Stimulated activated effector memory CD8-positive, alpha-beta T cell treated with anti-CD3 and anti-CD28 coated beads, Interleukin-12 subunit alpha, Interleukin-12 subunit beta, amount 100 ng/mL, for 72 hours (primary cell): Measurements from ENCODE around the gene ZNF692.
"Not testable (repeated sequence)": the region's sequence is repeated elsewhere in the genome, so short reads cannot be mapped to it uniquely, and the experiment has no call there.

Experiments
- ATAC-seq: fragments of 150-1000 bp; cut with Tn5 transposase; 2 replicates; pipeline ENCODE4 v1.10.0; 2021
- DNase-seq, 2 donors: peaks; one replicate each; pipeline ENCODE4 v3.0.0; 2021 to 2022; ENCODE audit warnings: low spot score in 2 of 2
- H3K27ac Mint-ChIP-seq: one replicate; pipeline ENCODE4 v1.8.0; 2022; ENCODE audit warnings: mild to moderate bottlenecking, mixed read lengths
- H3K36me3 Mint-ChIP-seq: one replicate; pipeline ENCODE4 v1.8.0; 2022; ENCODE audit warnings: mild to moderate bottlenecking, mixed read lengths
- H3K4me1 Mint-ChIP-seq: one replicate; pipeline ENCODE4 v1.8.0; 2022; ENCODE audit warnings: mixed read lengths
- H3K4me3 Mint-ChIP-seq: one replicate; pipeline ENCODE4 v1.8.0; 2022; ENCODE audit warnings: mild to moderate bottlenecking, mixed read lengths
- H3K9me3 Mint-ChIP-seq: one replicate; pipeline ENCODE4 v1.8.0; 2022; ENCODE audit warnings: mixed read lengths

ZNF692 gene

DNA sequence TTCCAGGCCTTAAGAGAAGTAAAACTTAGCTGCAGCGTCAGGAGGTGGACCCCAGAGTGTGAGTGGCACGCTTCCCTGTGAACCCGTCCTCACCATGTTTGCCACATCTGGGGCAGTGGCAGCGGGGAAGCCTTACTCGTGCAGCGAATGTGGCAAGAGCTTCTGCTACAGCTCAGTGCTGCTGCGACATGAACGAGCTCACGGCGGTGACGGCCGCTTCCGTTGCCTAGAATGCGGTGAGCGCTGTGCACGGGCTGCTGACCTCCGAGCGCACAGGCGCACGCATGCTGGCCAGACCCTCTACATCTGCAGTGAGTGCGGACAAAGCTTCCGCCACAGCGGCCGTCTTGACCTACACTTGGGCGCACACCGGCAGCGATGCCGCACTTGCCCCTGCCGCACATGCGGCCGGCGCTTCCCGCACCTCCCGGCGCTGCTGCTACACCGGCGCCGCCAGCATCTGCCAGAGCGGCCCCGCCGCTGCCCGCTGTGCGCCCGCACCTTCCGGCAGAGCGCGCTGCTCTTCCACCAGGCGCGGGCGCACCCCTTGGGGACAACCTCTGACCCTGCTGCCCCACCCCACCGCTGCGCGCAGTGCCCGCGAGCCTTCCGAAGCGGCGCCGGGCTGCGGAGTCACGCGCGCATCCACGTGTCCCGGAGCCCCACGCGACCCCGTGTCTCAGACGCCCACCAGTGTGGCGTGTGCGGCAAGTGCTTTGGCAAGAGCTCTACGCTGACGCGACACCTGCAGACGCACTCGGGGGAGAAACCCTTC lies 11.5 kb downstream of the ZNF692 start:
- H3K4me1 Mint-ChIP-seq: peaks cover 8% of the 10 kb centered on the region
- ATAC-seq (no peak), DNase-seq (no peak)
- no peaks in the 10 kb centered on the region for H3K9me3 Mint-ChIP-seq
- H3K27ac Mint-ChIP-seq: no peak overlapping the region
- H3K4me3 Mint-ChIP-seq: no peak overlapping the region
- peaks cover 62% of the 10 kb centered on the region for H3K36me3 Mint-ChIP-seq

DNA sequence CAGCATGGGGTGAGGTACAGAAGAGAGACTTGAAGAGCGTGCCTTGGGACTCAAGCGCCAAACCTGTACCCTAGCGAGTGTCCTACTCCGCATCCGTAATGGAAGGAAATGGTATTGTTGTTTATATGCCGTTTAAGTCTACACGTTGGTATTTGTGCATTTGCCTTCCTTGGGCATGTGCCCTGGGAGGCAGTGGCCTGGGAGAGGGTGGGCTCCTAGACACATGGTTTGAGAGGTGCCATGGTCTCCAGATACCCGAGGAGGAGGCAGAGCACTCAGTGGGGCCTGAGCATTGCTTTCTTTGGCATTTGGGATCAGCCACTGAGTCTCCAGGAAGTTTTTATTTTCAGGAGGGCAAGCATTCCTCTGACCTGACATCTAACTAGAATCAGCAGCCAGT lies 14.4 kb downstream of the ZNF692 start:
- H3K36me3 Mint-ChIP-seq: peaks cover 59% of the 10 kb centered on the region
- no peaks in the 10 kb centered on the region for H3K9me3 Mint-ChIP-seq
- ATAC-seq (no peak), DNase-seq (no peak)
- H3K4me3 Mint-ChIP-seq: no peak overlapping the region
- no peak overlapping the region for H3K27ac Mint-ChIP-seq
- H3K4me1 Mint-ChIP-seq: peaks cover 29% of the 10 kb centered on the region

DNA sequence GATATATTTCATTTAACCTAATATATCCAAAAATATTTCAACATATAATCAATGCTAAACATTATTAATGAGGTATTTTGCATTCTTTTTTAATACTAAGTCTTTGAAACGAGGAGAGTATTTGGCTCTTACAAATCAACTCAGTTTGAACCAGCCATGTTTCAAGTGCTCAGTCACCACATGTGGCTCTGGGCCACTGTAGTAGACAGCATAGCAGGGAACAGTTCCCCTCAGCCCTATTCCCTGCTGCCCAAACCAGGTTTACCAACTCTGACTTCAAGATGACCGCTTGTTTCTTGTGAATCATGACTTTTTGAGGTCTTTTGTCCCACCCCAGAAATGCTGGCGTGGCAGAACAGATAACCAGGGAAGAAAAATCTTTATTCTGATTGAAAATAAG lies 15.2 kb downstream of the ZNF692 start:
- peaks cover 51% of the 10 kb centered on the region for H3K36me3 Mint-ChIP-seq
- DNase-seq: no peak
- no peak overlapping the region for H3K4me3 Mint-ChIP-seq
- no peak overlapping the region for H3K27ac Mint-ChIP-seq
- H3K4me1 Mint-ChIP-seq: peaks cover 24% of the 10 kb centered on the region
- ATAC-seq: no peak
- H3K9me3 Mint-ChIP-seq: no peaks in the 10 kb centered on the region

DNA sequence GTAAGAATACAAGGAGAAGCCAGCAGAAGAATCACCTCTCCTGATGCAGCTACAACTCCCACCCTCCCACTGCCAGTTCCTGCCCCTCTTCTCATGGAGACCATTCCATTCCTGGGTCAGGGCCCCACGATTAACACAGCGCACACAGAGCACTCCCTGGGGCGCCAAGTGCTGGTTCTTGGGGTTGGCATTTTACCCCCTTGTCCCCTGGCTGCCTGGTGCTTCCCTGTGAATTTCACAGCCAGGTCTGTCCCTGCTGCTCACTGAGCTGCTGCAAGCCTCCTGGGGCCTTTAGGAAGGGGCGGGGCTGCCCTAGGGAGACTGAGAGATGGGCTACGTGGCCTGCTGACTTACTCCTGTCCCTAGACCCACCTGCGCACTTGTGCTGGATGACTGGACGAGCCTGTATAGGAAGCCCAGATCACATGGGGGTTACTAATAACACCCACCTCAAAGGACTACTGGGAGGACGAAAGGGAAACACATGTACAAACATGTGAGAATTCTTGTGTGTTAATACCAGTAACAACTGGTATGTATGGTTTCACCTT lies 16.0 kb downstream of the ZNF692 start:
- Mint-ChIP-seq H3K4me1 (peaks cover 23% of the 10 kb centered on the region), H3K27ac (no peak overlapping the region), H3K4me3 (no peak overlapping the region), H3K9me3 (no peaks in the 10 kb centered on the region), H3K36me3 (peaks cover 43% of the 10 kb centered on the region)
- no peak for DNase-seq
- peak; percentile 3 for ATAC-seq

DNA sequence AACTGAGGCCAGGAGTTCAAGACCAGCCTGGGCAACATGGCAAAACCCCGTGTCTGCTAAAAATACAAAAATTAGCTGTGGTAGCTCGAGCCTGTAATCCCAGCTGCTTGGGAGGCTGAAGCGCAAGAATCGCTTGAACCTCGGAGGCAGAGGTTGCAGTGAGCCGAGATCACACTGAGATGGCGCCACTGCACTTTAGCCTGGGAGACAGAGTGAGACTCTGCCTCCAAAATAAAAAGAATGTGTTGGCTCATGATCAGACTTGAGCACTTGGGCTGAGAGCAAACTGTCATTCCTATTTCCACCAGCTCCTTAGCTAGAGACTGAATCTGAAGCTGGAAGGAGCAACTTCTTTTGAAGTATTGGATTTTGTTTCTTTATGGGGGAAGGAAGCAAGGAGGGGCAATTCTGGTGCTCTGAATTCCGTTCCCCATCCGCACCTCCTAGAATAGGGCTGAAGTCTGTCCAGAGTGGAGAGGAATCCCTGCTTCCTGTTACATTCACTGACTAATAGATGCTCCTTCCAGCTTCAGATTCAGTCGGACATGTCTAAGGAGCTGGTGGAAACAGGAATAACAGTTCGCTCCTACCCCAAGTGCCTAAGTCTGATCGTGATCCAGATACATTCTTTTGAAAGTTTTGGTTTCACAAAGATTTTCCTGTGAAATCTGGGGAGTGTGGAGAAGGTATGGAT lies 17.0 kb downstream of the ZNF692 start:
- H3K36me3 Mint-ChIP-seq: peaks cover 36% of the 10 kb centered on the region
- H3K9me3 Mint-ChIP-seq: no peaks in the 10 kb centered on the region
- ATAC-seq (no peak), DNase-seq (no peak)
- peak overlapping the region; percentile 54 for H3K27ac Mint-ChIP-seq
- H3K4me3 Mint-ChIP-seq: no peak overlapping the region
- H3K4me1 Mint-ChIP-seq: peaks cover 23% of the 10 kb centered on the region

DNA sequence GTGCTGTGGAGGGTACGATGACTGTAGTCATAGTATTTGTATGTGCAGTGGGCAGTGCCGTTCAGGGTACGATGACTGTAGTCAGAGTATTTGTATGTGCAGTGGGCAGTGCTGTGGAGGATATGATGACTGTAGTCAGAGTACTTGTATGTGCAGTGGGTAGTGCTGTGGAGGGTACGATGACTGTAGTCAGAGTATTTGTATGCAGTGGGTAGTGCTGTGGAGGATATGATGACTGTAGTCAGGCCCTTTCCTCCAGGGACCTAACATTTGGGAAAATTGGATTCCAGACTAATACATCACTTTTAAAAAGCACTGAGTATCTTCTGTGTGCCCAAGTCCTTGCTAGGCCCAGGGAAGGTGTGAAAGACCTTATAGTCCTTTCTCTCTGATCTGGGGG lies 17.9 kb downstream of the ZNF692 start:
- no peak for DNase-seq
- H3K27ac Mint-ChIP-seq: no peak overlapping the region
- ATAC-seq: no peak
- peaks cover 27% of the 10 kb centered on the region for H3K36me3 Mint-ChIP-seq
- no peaks in the 10 kb centered on the region for H3K9me3 Mint-ChIP-seq
- peaks cover 23% of the 10 kb centered on the region for H3K4me1 Mint-ChIP-seq
- no peak overlapping the region for H3K4me3 Mint-ChIP-seq

DNA sequence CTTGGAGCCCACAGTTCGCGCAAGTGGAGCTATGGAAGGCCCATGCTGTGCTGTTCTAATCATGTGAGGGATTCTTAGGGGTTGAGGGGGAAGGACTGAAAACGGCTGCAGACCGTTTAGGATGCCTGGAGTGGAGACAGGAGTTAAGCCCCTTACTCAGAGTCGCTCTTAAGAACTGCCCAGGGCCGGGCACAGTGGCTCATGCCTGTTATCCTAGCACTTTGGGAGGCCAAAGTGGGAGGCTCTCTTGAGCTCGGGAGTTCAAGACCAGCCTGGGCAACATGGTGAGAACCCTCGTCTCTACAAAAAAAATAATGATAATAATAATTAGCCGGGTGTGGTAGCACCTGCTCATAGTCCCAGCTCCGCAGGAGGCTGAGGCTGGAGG lies 19.7 kb downstream of the ZNF692 start:
- DNase-seq: no peak
- Mint-ChIP-seq H3K36me3 (peaks cover 10% of the 10 kb centered on the region), H3K4me1 (peaks cover 23% of the 10 kb centered on the region), H3K4me3 (no peak overlapping the region), H3K9me3 (no peaks in the 10 kb centered on the region), H3K27ac (no peak overlapping the region)
- no peak for ATAC-seq

DNA sequence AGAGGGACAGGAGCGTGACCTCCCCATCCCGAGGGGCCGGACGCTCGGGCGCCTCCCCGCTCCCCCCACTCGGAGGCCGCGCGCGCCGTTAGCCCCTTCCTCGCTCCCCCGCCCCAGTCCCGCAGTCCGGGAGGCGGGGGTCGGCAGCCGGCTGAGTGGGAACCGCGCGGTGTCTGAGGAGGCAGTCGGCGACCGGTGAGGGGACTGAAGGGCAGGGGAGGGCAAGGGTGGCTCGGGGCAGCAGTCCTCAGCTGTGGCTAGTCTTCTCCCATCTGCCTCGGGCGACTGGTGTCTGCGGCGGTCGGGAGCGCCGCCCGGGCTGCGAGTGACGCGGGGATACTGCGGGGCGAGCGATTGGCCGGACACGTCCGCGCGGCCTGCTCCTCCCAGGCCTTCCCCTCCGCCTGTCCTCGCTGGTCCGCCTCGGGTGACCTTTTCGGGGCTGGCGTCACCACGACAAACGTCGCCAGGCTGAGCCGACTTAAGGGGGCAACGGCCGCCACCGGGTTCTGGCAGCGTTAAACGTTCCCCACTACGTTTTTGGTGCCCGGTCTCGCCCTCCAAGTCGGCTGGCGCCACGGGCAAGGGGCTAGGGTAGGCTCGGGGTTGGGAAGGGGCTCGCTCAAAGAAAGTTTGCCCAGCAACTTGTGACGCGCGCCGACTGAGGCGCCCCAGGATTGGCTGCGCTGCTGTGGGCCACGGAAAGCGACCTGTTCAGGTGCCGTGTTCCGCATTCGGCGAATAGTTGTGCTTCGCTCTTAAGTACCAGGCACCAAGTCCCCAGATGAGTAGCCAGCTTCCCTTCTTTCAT lies 20.3 kb downstream of the ZNF692 start:
- Mint-ChIP-seq H3K4me3 (no peak overlapping the region), H3K4me1 (peaks cover 23% of the 10 kb centered on the region), H3K36me3 (peaks cover 5% of the 10 kb centered on the region), H3K9me3 (no peaks in the 10 kb centered on the region), H3K27ac (no peak overlapping the region)
- peak; percentile 76 for ATAC-seq
- DNase-seq: peak; percentile 76 to 94

DNA sequence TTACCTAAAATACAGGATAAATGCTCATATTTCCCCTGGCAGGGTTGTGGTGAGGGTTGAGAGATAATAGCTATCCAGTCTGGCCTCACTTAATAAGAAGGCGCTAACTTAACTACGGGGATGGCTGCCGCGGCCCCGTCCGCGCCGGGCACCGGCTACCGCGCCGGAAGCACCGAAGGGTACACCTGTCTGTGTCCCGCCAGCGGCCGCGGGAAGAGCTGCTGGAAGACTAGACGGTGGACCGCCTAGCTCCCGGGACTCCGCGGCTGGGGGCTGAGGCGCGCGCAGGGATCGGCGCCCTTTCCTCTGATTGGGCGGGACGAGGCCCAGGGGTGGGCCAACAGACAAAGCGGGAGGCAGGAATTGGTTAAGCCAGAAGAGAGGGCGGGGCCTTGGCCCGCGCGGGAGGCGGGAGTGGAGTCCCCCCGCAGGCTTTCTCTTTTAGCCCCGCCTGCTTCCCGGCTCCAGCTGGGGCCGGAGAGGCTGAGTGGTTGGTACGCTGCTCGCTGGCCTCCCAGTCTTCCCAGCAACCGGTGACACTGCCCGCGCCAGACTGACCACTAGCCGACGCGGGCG lies 21.0 kb downstream of the ZNF692 start, which contains the start of gene ZNF672:
Gene ZNF672 (plus strand): TSS at position 444 of the 576 bp plus-strand sequence. CDS start 9,051 bp downstream, outside the sequence.
- ATAC-seq: peak; percentile 91
- H3K4me3 Mint-ChIP-seq: no peak within 1 kb of the TSS
- H3K36me3 Mint-ChIP-seq: peaks cover 5% of the 10 kb centered on the region
- H3K27ac Mint-ChIP-seq: no peak within 1 kb of the TSS
- H3K4me1 Mint-ChIP-seq: peaks cover 23% of the 10 kb centered on the region
- DNase-seq: peak; percentile 82 to 94
- no peaks in the 10 kb centered on the region for H3K9me3 Mint-ChIP-seq

DNA sequence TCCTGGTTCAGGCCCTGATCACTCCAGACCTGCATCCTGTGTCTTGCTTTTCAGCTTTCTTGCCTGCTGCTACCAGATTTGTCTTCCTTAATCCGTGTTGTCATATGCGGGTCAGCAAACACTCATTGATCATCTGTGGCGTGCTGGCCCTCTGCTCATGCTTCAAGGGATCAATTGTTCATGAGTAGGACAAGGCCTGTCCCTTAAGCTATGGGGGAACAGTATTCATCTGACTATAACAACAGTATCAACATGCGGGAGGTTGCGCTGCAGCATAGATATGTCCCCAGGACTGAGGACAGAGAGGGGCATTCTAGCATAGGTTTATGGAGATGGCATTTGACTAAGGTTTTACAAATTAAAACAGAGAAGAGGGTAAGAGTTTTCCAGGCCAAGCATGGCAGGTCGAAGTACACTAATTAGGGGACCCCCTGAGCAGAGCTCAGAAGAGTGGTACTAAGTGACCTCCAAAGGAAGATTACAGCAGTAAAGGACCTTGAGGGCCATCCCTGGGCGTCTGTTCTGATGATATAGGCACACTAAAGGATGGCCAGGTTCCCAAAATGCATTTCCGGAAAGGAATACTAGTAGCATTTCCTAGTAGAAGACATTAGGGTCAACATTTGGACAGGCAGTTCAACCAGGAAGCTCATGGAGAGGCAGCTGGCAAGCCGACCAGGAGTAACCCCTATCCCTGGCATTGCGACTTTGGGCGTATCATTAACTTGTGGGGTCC lies 21.7 kb downstream of the ZNF692 start:
- Mint-ChIP-seq H3K9me3 (no peaks in the 10 kb centered on the region), H3K36me3 (peaks cover 5% of the 10 kb centered on the region), H3K4me1 (peaks cover 19% of the 10 kb centered on the region), H3K4me3 (no peak overlapping the region), H3K27ac (no peak overlapping the region)
- no peak for DNase-seq
- ATAC-seq: no peak

DNA sequence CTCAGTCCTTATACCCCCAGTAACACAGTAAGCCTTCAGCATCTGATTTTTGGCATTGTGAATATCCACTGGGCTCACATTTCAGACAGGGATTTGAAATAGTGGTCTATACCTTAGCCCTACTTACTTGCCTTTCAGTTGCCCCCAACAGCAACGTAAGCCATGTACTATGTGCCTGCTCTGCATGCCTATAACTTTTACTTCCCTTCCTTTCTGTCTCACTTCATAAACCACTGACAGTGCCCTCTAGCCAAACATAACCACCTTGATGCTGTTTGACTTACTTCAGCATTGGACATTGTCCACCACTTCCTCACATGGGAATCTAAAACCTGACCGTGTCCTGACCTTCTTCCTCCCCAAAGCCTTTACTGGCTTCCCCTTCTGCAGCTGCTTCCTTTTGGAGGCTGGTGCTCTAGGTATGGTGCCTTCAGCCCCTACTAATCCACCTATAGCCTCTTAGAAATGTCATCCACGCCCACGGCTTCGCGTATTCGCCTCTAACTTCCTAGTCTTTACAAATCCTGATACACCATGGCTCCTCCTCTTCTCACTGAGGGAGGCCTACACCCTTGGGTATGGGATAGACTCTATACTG lies 24.4 kb downstream of the ZNF692 start:
- H3K9me3 Mint-ChIP-seq: no peaks in the 10 kb centered on the region
- no peaks in the 10 kb centered on the region for H3K4me1 Mint-ChIP-seq
- no peak overlapping the region for H3K4me3 Mint-ChIP-seq
- no peak for DNase-seq
- no peaks in the 10 kb centered on the region for H3K36me3 Mint-ChIP-seq
- no peak overlapping the region for H3K27ac Mint-ChIP-seq
- no peak for ATAC-seq

DNA sequence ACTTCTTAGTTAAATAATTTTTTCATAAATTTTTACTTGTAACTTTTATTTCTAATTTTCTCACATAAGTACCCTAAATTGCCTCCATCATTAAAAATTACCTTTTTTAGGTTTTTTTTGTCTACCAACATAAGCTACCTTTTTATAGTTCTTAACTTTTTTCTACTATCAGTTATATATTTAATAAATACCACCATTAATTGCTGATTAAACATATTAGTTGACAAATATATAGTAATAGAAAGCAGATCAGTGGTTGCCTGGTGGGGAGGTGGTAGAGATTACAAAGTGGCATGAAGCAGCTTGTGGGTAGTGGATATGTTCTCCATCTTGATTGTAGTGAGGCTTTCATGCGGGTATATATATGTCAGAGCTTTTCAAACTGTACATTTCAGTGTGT lies 27.0 kb downstream of the ZNF692 start:
- no peaks in the 10 kb centered on the region for H3K9me3 Mint-ChIP-seq
- ATAC-seq (no peak), DNase-seq (no peak)
- H3K36me3 Mint-ChIP-seq: no peaks in the 10 kb centered on the region
- H3K27ac Mint-ChIP-seq: no peak overlapping the region
- H3K4me3 Mint-ChIP-seq: no peak overlapping the region
- H3K4me1 Mint-ChIP-seq: peaks cover 14% of the 10 kb centered on the region

DNA sequence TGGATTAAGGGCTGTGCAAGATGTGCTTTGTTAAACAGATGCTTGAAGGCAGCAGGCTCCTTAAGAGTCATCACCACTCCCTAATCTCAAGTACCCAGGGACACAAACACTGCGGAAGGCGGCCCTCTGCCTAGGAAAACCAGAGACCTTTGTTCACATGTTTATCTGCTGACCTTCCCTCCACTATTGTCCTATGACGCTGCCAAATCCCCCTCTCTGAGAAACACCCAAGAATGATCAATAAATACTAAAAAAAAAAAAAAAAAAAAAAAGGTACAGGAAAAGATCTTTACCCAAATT lies 28.2 kb downstream of the ZNF692 start:
- not testable (repeated sequence) for H3K27ac Mint-ChIP-seq, H3K36me3 Mint-ChIP-seq, H3K9me3 Mint-ChIP-seq, H3K4me3 Mint-ChIP-seq, DNase-seq, ATAC-seq
- peaks cover 20% of the 10 kb centered on the region for H3K4me1 Mint-ChIP-seq

DNA sequence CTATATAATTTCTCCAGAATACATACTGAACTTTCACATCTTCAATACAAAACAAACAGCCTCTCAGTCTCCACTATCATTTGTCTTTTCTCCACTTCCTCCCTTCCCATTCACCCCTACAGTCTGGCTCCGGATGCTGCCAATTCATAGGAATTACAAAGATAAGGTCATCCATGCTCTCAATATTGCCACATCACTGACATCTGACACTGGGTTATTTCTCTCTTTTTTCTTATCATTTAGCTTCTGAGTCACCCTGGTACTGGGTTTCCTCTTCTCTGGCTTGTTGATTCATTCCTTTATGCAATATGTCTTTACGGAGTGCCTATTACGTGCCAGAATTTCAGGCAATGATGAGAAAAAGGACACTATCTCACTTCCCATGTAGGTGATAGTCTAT lies 30.0 kb downstream of the ZNF692 start:
- H3K9me3 Mint-ChIP-seq: no peaks in the 10 kb centered on the region
- peaks cover 38% of the 10 kb centered on the region for H3K4me1 Mint-ChIP-seq
- no peak overlapping the region for H3K27ac Mint-ChIP-seq
- H3K36me3 Mint-ChIP-seq: peaks cover 16% of the 10 kb centered on the region
- DNase-seq (no peak), ATAC-seq (no peak)
- no peak overlapping the region for H3K4me3 Mint-ChIP-seq
